ENCODE results near the gene MRPL55. TPM values are rescaled to one million over a fixed set of nuclear protein-coding genes. Genes with fewer than 3 reads are reported as not detected.
A peak's percentile ranks its signal among the peaks of the same experiment; 100 is the strongest.

The MRPL55 gene
- polyA plus RNA-seq, 1 donor from 2014 or later = 168 TPM

GRCh38 chr1:228100822-228101613 lies 8.1 kb downstream of the MRPL55 start:
- Histone ChIP-seq H3K9me3 (ENCODE audit: low read length) (no peaks in the 10 kb centered on the region), H3K4me3 (ENCODE audit: low read length) (peak overlapping the region; percentile 85), H2AFZ (ENCODE audit: low read depth, low read length) (no peak overlapping the region), H3K9ac (ENCODE audit: low read length) (no peak overlapping the region), H3F3A (ENCODE audit: insufficient read depth, low read length, poor library complexity, severe bottlenecking) (no peaks in the 10 kb centered on the region), H3K4me2 (ENCODE audit: low read length) (no peak overlapping the region), H3K79me2 (replicated peaks; ENCODE audit: insufficient read depth, low read length) (peaks cover 19% of the 10 kb centered on the region), H4K20me1 (ENCODE audit: insufficient read depth) (no peaks in the 10 kb centered on the region), H3K27ac (ENCODE audit: low read length) (no peak overlapping the region), H3K36me3 (ENCODE audit: insufficient read depth, low read length) (peaks cover 9% of the 10 kb centered on the region), H3K9me2 (ENCODE audit: insufficient read depth, low read length) (no peaks in the 10 kb centered on the region), H3K27me3 (ENCODE audit: insufficient read depth, low read depth, low read length) (no peaks in the 10 kb centered on the region)
- no peak for TF ChIP-seq REST (IDR thresholded peaks at IDR 0.05; ENCODE audit: borderline replicate concordance)
- TF ChIP-seq SMC3 (conservative IDR thresholded peaks at IDR 0.05; ENCODE audit: poor library complexity) = no peak

GRCh38 chr1:228099331-228099732 lies 9.8 kb downstream of the MRPL55 start:
- Histone ChIP-seq H3K27me3 (ENCODE audit: insufficient read depth, low read depth, low read length) (no peaks in the 10 kb centered on the region), H3K9me3 (ENCODE audit: low read length) (peaks cover 4% of the 10 kb centered on the region), H3K36me3 (ENCODE audit: insufficient read depth, low read length) (peaks cover 15% of the 10 kb centered on the region), H3K79me2 (replicated peaks; ENCODE audit: insufficient read depth, low read length) (peaks cover 36% of the 10 kb centered on the region), H3K9ac (ENCODE audit: low read length) (no peak overlapping the region), H4K20me1 (ENCODE audit: insufficient read depth) (no peaks in the 10 kb centered on the region), H3K4me2 (ENCODE audit: low read length) (no peak overlapping the region), H3K27ac (ENCODE audit: low read length) (no peak overlapping the region), H3K9me2 (ENCODE audit: insufficient read depth, low read length) (no peaks in the 10 kb centered on the region), H3F3A (ENCODE audit: insufficient read depth, low read length, poor library complexity, severe bottlenecking) (no peaks in the 10 kb centered on the region), H2AFZ (ENCODE audit: low read depth, low read length) (no peak overlapping the region), H3K4me3 (ENCODE audit: low read length) (no peak overlapping the region)
- TF ChIP-seq POLR2AphosphoS5 (IDR thresholded peaks at IDR 0.05) (no peak), EZH2 (IDR thresholded peaks at IDR 0.05; ENCODE audit: borderline replicate concordance, insufficient read depth, low read length, poor library complexity, severe bottlenecking) (no peak)

GRCh38 chr1:228098323-228098931 lies 10.7 kb downstream of the MRPL55 start:
- Histone ChIP-seq H3K9ac (ENCODE audit: low read length) (no peak overlapping the region), H3K4me3 (ENCODE audit: low read length) (no peak overlapping the region), H3K9me2 (ENCODE audit: insufficient read depth, low read length) (no peaks in the 10 kb centered on the region), H3K27ac (ENCODE audit: low read length) (no peak overlapping the region), H3K36me3 (ENCODE audit: insufficient read depth, low read length) (peaks cover 15% of the 10 kb centered on the region), H4K20me1 (ENCODE audit: insufficient read depth) (no peaks in the 10 kb centered on the region), H3K4me2 (ENCODE audit: low read length) (no peak overlapping the region), H3K9me3 (ENCODE audit: low read length) (peaks cover 4% of the 10 kb centered on the region), H2AFZ (ENCODE audit: low read depth, low read length) (no peak overlapping the region), H3K79me2 (replicated peaks; ENCODE audit: insufficient read depth, low read length) (peaks cover 45% of the 10 kb centered on the region), H3F3A (ENCODE audit: insufficient read depth, low read length, poor library complexity, severe bottlenecking) (no peaks in the 10 kb centered on the region), H3K27me3 (ENCODE audit: insufficient read depth, low read depth, low read length) (no peaks in the 10 kb centered on the region)
- TF ChIP-seq EP300 (conservative IDR thresholded peaks at IDR 0.05; ENCODE audit: poor library complexity, severe bottlenecking) (no peak), POLR2AphosphoS5 (IDR thresholded peaks at IDR 0.05) (no peak), MXI1 (conservative IDR thresholded peaks at IDR 0.05; ENCODE audit: poor library complexity, severe bottlenecking) (no peak), RAD21 (conservative IDR thresholded peaks at IDR 0.05) (no peak), CTCF (IDR thresholded peaks at IDR 0.05; ENCODE audit: poor library complexity, severe bottlenecking) (no peak), REST (IDR thresholded peaks at IDR 0.05; ENCODE audit: borderline replicate concordance) (no peak), SMC3 (conservative IDR thresholded peaks at IDR 0.05; ENCODE audit: poor library complexity) (no peak), EZH2 (IDR thresholded peaks at IDR 0.05; ENCODE audit: borderline replicate concordance, insufficient read depth, low read length, poor library complexity, severe bottlenecking) (no peak), TAF1 (IDR thresholded peaks at IDR 0.05; ENCODE audit: low read depth) (no peak)
